ENCODE data around the gene RGS3.

- TF ChIP-seq POLR2A (IDR thresholded peaks at IDR 0.05; ENCODE audit: low read length) (no peak), GATA1 (IDR thresholded peaks at IDR 0.05; ENCODE audit: low read depth, low read length) (no peak)
Observed at GRCh38 chr9:113493203-113493520, 29.6 kb downstream of the RGS3 start.

Measured in erythroblast (primary cell).